Lower lobe of right lung (tissue), 2 donors: ENCODE results near the gene ZNF219. TPM values are rescaled to one million over a fixed set of nuclear protein-coding genes. Genes with fewer than 3 reads are reported as not detected.

ENCODE experiments used
- ATAC-seq, 2 donors: fragments of 200-7000 bp; cut with Tn5 transposase; one replicate each; pipeline ENCODE4 v1.9.1; 2020 to 2022; ENCODE audit warnings: mild to moderate bottlenecking in 2 of 2, moderate library complexity in 2 of 2
- DNase-seq: peaks from one replicate; pipeline ENCODE4 v3.0.0-alpha.2; 2020
- H3K27ac ChIP-seq: fragments of 200-600 bp; one replicate; pipeline ENCODE4 v1.8.0; 2022
- H3K27me3 ChIP-seq: fragments of 200-600 bp; one replicate; pipeline ENCODE4 v1.8.0; 2022; ENCODE audit warnings: low read depth
- H3K36me3 ChIP-seq: fragments of 200-600 bp; one replicate; pipeline ENCODE4 v1.8.0; 2022; ENCODE audit warnings: mild to moderate bottlenecking
- H3K4me1 ChIP-seq: fragments of 200-600 bp; one replicate; pipeline ENCODE4 v1.8.0; 2022
- H3K4me3 ChIP-seq: fragments of 200-600 bp; one replicate; pipeline ENCODE4 v1.8.0; 2022; ENCODE audit warnings: mild to moderate bottlenecking
- H3K9me3 ChIP-seq: fragments of 200-600 bp; one replicate; pipeline ENCODE4 v1.8.0; 2022
- intact Hi-C: fragments of 100-400 bp; cut with DNase I; formaldehyde crosslinking; loops from one replicate; pipeline ENCODE4 v1.11.0; 2022
- total RNA-seq: library from RNA; stranded (reverse); fragmentation: NEBNext Ultra II Directional; extraction: Animal tissue kit (Norgen Biotek cat#: 25700); gene quantifications from one replicate; pipeline ENCODE4 v1.2.1, GENCODE V29; 2021
- TF ChIP-seq, protein P1 (sequence below): fragments of 200-600 bp; IDR thresholded peaks from one replicate; pipeline ENCODE4 v1.8.0; 2022; ENCODE audit warnings: antibody characterized with exemption, mild to moderate bottlenecking
- donor health status: DM: no; HTN: yes; CAD: no; lungs with severe emphysema.

ZNF219 gene
- total RNA-seq, 1 donor from 2014 or later = 46.1 TPM

DNA sequence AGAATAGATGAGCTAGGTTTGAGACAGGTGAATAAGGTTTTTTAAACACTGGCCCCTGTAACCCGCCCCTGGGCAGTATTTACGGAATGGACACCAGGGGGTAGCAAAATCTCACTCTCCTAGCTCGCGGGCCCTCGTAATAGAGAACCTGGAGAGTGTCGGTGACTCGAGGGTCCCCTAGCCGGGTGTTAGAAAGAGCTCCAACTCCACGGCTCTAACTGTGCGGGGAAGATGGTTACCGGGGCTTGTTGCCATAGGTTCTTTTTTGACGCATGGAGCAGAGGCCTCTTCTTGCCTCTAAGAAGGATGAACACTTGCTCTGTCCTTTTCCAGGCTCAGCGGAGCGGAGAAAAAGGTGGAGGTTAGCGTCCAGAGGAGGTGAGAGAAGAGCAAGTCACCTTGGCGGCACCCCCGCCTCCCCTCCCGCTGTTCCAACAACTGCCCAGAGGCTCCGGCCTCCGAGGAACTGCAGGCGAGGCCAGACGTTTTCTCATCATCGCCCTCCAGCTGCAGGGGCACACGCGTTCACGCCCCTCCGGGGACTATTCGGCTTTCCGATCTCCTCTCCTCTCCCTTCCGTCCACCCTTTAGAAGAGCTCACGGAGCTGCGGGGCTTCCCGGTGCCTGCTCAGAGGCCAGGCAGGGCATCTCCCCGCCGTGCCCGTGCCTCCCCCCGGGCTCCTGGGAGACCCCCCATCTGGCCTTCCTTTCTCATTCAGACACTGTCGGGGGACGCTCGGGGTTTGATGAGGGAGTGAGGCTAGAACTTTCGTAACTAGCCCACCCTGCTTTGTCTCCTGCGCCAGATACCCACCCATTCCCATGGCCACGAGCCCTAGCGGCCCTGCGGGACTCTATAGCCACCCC, 29.7 kb downstream of the ZNF219 start:
- peak overlapping the region; percentile 51 for H3K27ac ChIP-seq
- ATAC-seq (peak; percentile 58 to 67), DNase-seq (peak; percentile 67)
- TF ChIP-seq, protein P1, sequence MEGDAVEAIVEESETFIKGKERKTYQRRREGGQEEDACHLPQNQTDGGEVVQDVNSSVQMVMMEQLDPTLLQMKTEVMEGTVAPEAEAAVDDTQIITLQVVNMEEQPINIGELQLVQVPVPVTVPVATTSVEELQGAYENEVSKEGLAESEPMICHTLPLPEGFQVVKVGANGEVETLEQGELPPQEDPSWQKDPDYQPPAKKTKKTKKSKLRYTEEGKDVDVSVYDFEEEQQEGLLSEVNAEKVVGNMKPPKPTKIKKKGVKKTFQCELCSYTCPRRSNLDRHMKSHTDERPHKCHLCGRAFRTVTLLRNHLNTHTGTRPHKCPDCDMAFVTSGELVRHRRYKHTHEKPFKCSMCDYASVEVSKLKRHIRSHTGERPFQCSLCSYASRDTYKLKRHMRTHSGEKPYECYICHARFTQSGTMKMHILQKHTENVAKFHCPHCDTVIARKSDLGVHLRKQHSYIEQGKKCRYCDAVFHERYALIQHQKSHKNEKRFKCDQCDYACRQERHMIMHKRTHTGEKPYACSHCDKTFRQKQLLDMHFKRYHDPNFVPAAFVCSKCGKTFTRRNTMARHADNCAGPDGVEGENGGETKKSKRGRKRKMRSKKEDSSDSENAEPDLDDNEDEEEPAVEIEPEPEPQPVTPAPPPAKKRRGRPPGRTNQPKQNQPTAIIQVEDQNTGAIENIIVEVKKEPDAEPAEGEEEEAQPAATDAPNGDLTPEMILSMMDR = peak; percentile 64
- peaks cover 7% of the 10 kb centered on the region for H3K36me3 ChIP-seq
- H3K27me3 ChIP-seq = peaks cover 4% of the 10 kb centered on the region
- peaks cover 38% of the 10 kb centered on the region for H3K4me1 ChIP-seq
- peak overlapping the region; percentile 75 for H3K4me3 ChIP-seq
- intact Hi-C loops = no loop called here
- no peaks in the 10 kb centered on the region for H3K9me3 ChIP-seq

DNA sequence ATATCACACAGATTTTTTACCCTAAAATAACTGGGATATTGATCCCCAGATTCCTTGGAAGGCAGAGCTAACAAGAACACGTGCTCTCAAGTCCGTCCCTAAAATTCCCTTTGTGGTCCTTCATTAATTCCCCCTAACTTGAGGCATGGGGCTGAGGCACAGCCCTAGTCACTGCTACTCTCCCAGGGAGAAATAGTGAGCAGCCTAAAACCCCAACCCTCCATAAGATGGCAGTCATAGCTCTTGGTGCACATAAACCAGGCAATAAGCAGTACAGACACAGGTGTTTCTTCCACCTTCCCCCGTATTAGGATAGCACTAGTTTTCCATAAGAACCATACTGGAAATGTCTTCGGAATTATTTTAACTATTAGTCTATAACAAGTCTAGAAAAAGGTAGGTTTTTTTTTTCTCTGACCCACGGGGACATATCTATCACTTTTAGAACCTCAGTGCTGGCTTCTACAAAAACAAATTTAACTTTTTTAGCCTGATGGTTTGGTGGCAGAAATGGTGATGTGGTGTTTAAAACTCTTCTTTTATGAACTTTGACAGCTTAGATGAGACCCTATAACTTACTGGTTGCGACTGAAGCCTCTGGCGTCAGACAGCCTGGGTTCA, 31.5 kb downstream of the ZNF219 start:
- no peaks in the 10 kb centered on the region for H3K36me3 ChIP-seq
- ATAC-seq (no peak), DNase-seq (no peak)
- peaks cover 28% of the 10 kb centered on the region for H3K4me1 ChIP-seq
- no peak overlapping the region for H3K27ac ChIP-seq
- H3K9me3 ChIP-seq = no peaks in the 10 kb centered on the region
- intact Hi-C loops = no loop called here
- H3K4me3 ChIP-seq = no peak overlapping the region
- TF ChIP-seq, protein P1 = no peak
- H3K27me3 ChIP-seq = peaks cover 4% of the 10 kb centered on the region

DNA sequence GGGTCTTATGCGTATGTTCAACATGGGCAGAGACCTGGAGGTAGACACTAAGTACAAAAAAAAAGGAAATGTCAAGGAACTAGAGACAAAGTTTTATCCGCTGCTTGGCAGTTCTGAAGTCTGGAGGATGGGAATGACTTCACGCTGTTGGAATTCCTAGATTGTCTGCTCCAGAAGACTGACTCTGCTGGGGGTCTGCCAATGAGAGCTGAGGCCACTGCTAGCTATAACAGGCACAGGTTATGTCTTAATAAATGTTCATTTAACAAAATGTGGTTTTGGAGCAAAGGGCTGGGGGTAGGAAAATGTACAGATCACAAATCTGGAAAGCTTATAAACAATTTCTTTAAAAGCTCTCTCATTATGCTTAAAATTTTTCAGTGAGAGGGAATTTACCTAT, 35.0 kb downstream of the ZNF219 start:
- H3K36me3 ChIP-seq = no peaks in the 10 kb centered on the region
- H3K27ac ChIP-seq = no peak overlapping the region
- no peak overlapping the region for H3K4me3 ChIP-seq
- ATAC-seq = no peak
- H3K27me3 ChIP-seq = no peaks in the 10 kb centered on the region
- DNase-seq = no peak
- peaks cover 1% of the 10 kb centered on the region for H3K4me1 ChIP-seq
- H3K9me3 ChIP-seq = no peaks in the 10 kb centered on the region
- intact Hi-C loops = no loop called here
- TF ChIP-seq, protein P1 = no peak

DNA sequence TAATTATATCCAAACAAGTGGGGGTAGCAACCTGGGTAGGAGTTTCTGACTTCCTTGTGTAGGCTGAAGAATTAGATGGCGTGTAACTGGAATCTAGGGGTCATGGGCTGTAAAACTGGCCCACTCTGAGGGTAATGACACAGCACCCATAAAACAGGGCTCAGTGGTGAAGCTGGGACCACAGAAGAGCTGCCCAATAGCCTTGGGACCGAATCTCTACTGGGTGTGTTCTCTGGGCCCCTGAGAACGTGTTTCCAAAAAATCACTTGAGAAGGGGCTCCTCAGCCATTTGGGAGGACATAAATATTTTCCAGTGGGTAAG, 37.1 kb downstream of the ZNF219 start:
- no peaks in the 10 kb centered on the region for H3K36me3 ChIP-seq
- TF ChIP-seq, protein P1 = no peak
- ATAC-seq (no peak), DNase-seq (no peak)
- intact Hi-C loops = no loop called here
- H3K27me3 ChIP-seq = no peaks in the 10 kb centered on the region
- H3K4me1 ChIP-seq = peaks cover 6% of the 10 kb centered on the region
- H3K9me3 ChIP-seq = no peaks in the 10 kb centered on the region
- no peak overlapping the region for H3K27ac ChIP-seq
- no peak overlapping the region for H3K4me3 ChIP-seq

DNA sequence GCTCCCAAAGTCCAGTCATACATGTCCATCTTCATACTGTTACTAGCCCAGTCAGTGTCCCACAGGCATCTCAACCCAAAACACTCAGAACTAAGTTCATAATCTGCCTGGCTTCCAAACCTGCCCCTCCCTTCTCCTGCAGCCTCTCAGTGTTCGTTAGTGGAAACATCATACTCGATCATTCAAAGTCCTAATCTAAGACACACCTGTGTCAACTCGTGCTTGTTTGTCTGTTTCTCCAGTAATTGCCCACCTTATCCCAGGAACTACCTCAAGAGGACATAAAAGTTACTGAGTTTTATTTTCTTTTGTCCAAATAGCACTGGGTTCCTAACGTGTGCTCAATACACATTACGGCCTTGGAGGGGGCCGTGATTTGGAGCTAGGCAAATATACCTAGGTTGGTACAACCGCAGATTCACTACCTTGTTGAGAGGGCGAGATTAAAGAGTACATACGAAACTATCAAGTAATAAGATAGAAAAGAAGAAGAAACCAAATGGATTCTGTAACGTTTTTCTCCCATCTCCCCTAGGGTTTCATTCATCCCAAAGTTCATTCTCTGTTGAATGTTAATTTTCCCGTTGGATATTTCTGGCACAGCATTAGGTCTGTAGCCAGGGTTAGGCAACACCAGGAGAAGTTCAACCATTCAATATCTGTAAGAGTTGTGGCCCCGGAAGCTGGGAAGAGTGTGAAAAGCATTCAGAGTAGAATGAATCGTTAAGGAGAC, 37.7 kb downstream of the ZNF219 start:
- no peak overlapping the region for H3K27ac ChIP-seq
- DNase-seq (no peak), ATAC-seq (no peak)
- H3K4me1 ChIP-seq = peaks cover 7% of the 10 kb centered on the region
- H3K4me3 ChIP-seq = no peak overlapping the region
- TF ChIP-seq, protein P1 = no peak
- no peaks in the 10 kb centered on the region for H3K36me3 ChIP-seq
- intact Hi-C loops = no loop called here
- no peaks in the 10 kb centered on the region for H3K27me3 ChIP-seq
- no peaks in the 10 kb centered on the region for H3K9me3 ChIP-seq
